IMR-90 (cell line): ENCODE measurements around the gene CCDC83. TPM values are rescaled to one million over a fixed set of nuclear protein-coding genes. Genes with fewer than 3 reads are reported as not detected.
A peak's percentile ranks its signal among the peaks of the same experiment; 100 is the strongest.

Experiments
- ATAC-seq: fragments of 200-7000 bp; cut with Tn5 transposase; 2 replicates; pipeline ENCODE4 v1.9.1; 2020; ENCODE audit warnings: low read depth, mild to moderate bottlenecking, moderate library complexity
- BruUV-seq: library from RNA; stranded (reverse); fragments of 400-500 nt; replicated peaks from 2 replicates; lab custom pipeline; 2021; lab: Mats Ljungman, UMichigan
- CTCF ChIA-PET: fragments of 300-600 bp; formaldehyde crosslinking; extraction: SDS; loops from one replicate; lab custom pipeline; 2021; ENCODE audit warnings: antibody characterized with exemption; lab: Yijun Ruan, JAX
- POLR2A ChIA-PET: fragments of 300-600 bp; sonication (Branson Sonifier 250); formaldehyde crosslinking; loops from one replicate; lab custom pipeline; 2022; ENCODE audit warnings: antibody characterized with exemption; ENCODE audit not compliant: unreplicated experiment; lab: Charles Lee
- DNase-seq: peaks from one replicate; pipeline ENCODE4 v3.0.0; 2013
- H2AFZ ChIP-seq: replicated peaks from 2 replicates; pipeline ENCODE3; 2013; ENCODE audit warnings: low read length, mild to moderate bottlenecking; ENCODE audit not compliant: poor library complexity
- H2AK5ac ChIP-seq: 2 replicates; pipeline ENCODE4 v1.6.1; 2013; ENCODE audit warnings: low read depth, low read length, inconsistent platforms
- H2AK9ac ChIP-seq: replicated peaks from 2 replicates; pipeline ENCODE3; 2013; ENCODE audit warnings: mild to moderate bottlenecking, low read depth, low read length, moderate library complexity; ENCODE audit not compliant: poor library complexity
- H2BK120ac ChIP-seq: 2 replicates; pipeline ENCODE4 v1.6.1; 2013; ENCODE audit warnings: low read depth, low read length, inconsistent platforms
- H2BK15ac ChIP-seq: 3 replicates; pipeline ENCODE4 v1.6.1; 2013; ENCODE audit warnings: low read depth, low read length, inconsistent platforms
- H2BK20ac ChIP-seq: 2 replicates; pipeline ENCODE4 v1.6.1; 2013; ENCODE audit warnings: low read depth, mild to moderate bottlenecking, inconsistent platforms, low read length, moderate library complexity
- H2BK5ac ChIP-seq: 2 replicates; pipeline ENCODE4 v1.6.1; 2013; ENCODE audit warnings: mild to moderate bottlenecking, low read depth, low read length, inconsistent platforms; ENCODE audit not compliant: poor library complexity, severe bottlenecking
- H3K14ac ChIP-seq: replicated peaks from 2 replicates; pipeline ENCODE4 v1.6.1; 2013; ENCODE audit warnings: low read depth, low read length, inconsistent platforms
- H3K18ac ChIP-seq: 2 replicates; pipeline ENCODE4 v1.6.1; 2013; ENCODE audit warnings: low read depth, low read length, control low read depth
- H3K23ac ChIP-seq: 2 replicates; pipeline ENCODE4 v1.6.1; 2013; ENCODE audit warnings: low read depth, low read length, inconsistent platforms
- H3K27ac ChIP-seq: 2 replicates; pipeline ENCODE4 v1.5.1; 2013; ENCODE audit warnings: mild to moderate bottlenecking, control low read depth, low read length; ENCODE audit not compliant: insufficient read depth
- H3K27me3 ChIP-seq: 2 replicates; pipeline ENCODE4 v1.6.1; 2013; ENCODE audit warnings: low read length; ENCODE audit not compliant: control insufficient read depth, insufficient read depth
- H3K36me3 ChIP-seq: 2 replicates; pipeline ENCODE4 v1.6.1; 2013; ENCODE audit warnings: low read length, mixed read lengths; ENCODE audit not compliant: control insufficient read depth, insufficient read depth
- H3K4ac ChIP-seq: 2 replicates; pipeline ENCODE4 v1.6.1; 2013; ENCODE audit warnings: low read depth, low read length, inconsistent platforms
- H3K4me1 ChIP-seq: 2 replicates; pipeline ENCODE4 v1.6.1; 2013; ENCODE audit warnings: low read length, mixed read lengths; ENCODE audit not compliant: control insufficient read depth, insufficient read depth
- H3K4me2 ChIP-seq: 2 replicates; pipeline ENCODE4 v1.6.1; 2013; ENCODE audit warnings: low read depth, mild to moderate bottlenecking, control low read depth, low read length, moderate library complexity
- H3K4me3 ChIP-seq: 2 replicates; pipeline ENCODE4 v1.5.1; 2013; ENCODE audit warnings: low read depth, mild to moderate bottlenecking, control low read depth, low read length, moderate library complexity; ENCODE audit not compliant: insufficient read depth
- H3K56ac ChIP-seq: 2 replicates; pipeline ENCODE4 v1.6.1; 2013; ENCODE audit warnings: low read length, inconsistent platforms; ENCODE audit not compliant: insufficient read depth; ENCODE audit errors: extremely low read depth
- H3K79me1 ChIP-seq, 2 experiments: 2 replicates each; pipeline ENCODE4 v1.6.1; 2013; ENCODE audit warnings: low read length in 2 of 2, inconsistent platforms in 1 of 2, low read depth in 1 of 2
- H3K9ac ChIP-seq: 2 replicates; pipeline ENCODE4 v1.6.1; 2013; ENCODE audit warnings: low read depth, low read length, control low read depth
- H3K9me1 ChIP-seq: 2 replicates; pipeline ENCODE4 v1.6.1; 2013; ENCODE audit warnings: low read length, inconsistent platforms; ENCODE audit not compliant: insufficient read depth
- H3K9me3 ChIP-seq: 2 replicates; pipeline ENCODE4 v1.6.1; 2013; ENCODE audit warnings: low read length; ENCODE audit not compliant: control insufficient read depth, insufficient read depth
- H4K20me1 ChIP-seq: 2 replicates; pipeline ENCODE4 v1.6.1; 2013; ENCODE audit warnings: low read length, inconsistent platforms; ENCODE audit not compliant: insufficient read depth
- H4K5ac ChIP-seq: 2 replicates; pipeline ENCODE4 v1.6.1; 2013; ENCODE audit warnings: mild to moderate bottlenecking, low read depth, low read length, control low read depth
- H4K8ac ChIP-seq, 2 experiments: 2 replicates each; pipeline ENCODE4 v1.6.1; 2013; ENCODE audit warnings: low read depth in 2 of 2, low read length in 2 of 2, control low read depth in 1 of 2, inconsistent platforms in 1 of 2
- H4K91ac ChIP-seq: 2 replicates; pipeline ENCODE4 v1.6.1; 2013; ENCODE audit warnings: low read depth, low read length, inconsistent platforms; ENCODE audit not compliant: insufficient read depth
- FOS ChIP-seq: fragments of 150-350 bp; IDR thresholded peaks from 2 replicates; pipeline ENCODE4 v1.6.1; 2016; ENCODE audit warnings: low read depth, low read length
- MXI1 ChIP-seq: IDR thresholded peaks from 2 replicates; pipeline ENCODE4 v1.6.1; 2012; ENCODE audit warnings: low read depth, mild to moderate bottlenecking, low read length, moderate library complexity, borderline replicate concordance
- POLR2A ChIP-seq: IDR thresholded peaks from 2 replicates; pipeline ENCODE4 v1.6.1; 2012; ENCODE audit warnings: mild to moderate bottlenecking, low read depth, low read length
- RAD21 ChIP-seq: IDR thresholded peaks from 2 replicates; pipeline ENCODE4 v1.6.1; 2012; ENCODE audit warnings: low read length, improper control_type of control experiment
- RFX5 ChIP-seq: IDR thresholded peaks from 2 replicates; pipeline ENCODE4 v1.8.0; 2012; ENCODE audit warnings: low read depth, mild to moderate bottlenecking, low read length, moderate library complexity
- SMC3 ChIP-seq: fragments of 150-350 bp; IDR thresholded peaks from 2 replicates; pipeline ENCODE4 v1.6.1; 2016; ENCODE audit warnings: low read depth, mild to moderate bottlenecking, antibody characterized with exemption, low read length, moderate library complexity
- WGBS, 2 experiments: methylation state at CpG; one replicate each; pipeline versions ENCODE4 v1.1.5 to v1.1.7; 2013; ENCODE audit warnings: missing lambda C conversion rate in 2 of 2; ENCODE audit not compliant: insufficient read length in 1 of 2; ENCODE audit errors: extremely low coverage in 2 of 2; 5-methylcytosine and 5-hydroxymethylcytosine counted together
- dilution Hi-C: fragments of 300-500 bp; cut with HindIII; formaldehyde crosslinking; loops from one replicate; pipeline ENCODE4 v1.14.3; 2018; ENCODE audit warnings: low sequenced_read_pairs; ENCODE audit not compliant: unreplicated experiment
- in situ Hi-C: fragments of 300-500 bp; cut with MboI; formaldehyde crosslinking; loops from 3 replicates; pipeline ENCODE4 v1.14.3; 2019; ENCODE audit warnings: low sequenced_read_pairs, inconsistent platforms, mixed read lengths
- intact Hi-C: fragments of 100-400 bp; cut with micrococcal nuclease; formaldehyde crosslinking; loops from 2 replicates; pipeline ENCODE4 v1.10.0; 2022
- polyA plus RNA-seq, 3 experiments: library from polyadenylated mRNA; depleted of rRNA; stranded (reverse); fragments of >200 nt; gene quantifications; 2 replicates each; pipeline ENCODE4 v1.2.3, GENCODE V29; 2012; ENCODE audit warnings: low replicate concordance in 1 of 3
- total RNA-seq: library from RNA; depleted of rRNA; stranded (reverse); fragments of >200 nt; gene quantifications from 2 replicates; pipeline ENCODE4 v1.2.3, GENCODE V29; 2012

The CCDC83 gene
- total and polyA plus RNA-seq, 2 of the 4 experiments (the other 2 are of a cell fraction) = not detected

GRCh38 chr11:85809191-85809590, 46.0 kb upstream of the CCDC83 start:
- Histone ChIP-seq H3K9me1 (peaks cover 14% of the 10 kb centered on the region), H4K5ac (no peak overlapping the region), H3K56ac (no peak overlapping the region), H2BK5ac (no peak overlapping the region), H2AK9ac (no peak overlapping the region), H3K4me3 (peak overlapping the region; percentile 75; the same call in 1 of the 2 replicates), H4K91ac (no peak overlapping the region), H3K27ac (no peak overlapping the region), H3K9ac (peak overlapping the region; percentile 17; the same call in 1 of the 2 replicates), H3K4me2 (peak overlapping the region; percentile 98), H3K23ac (peak overlapping the region; percentile 71; the same call in 1 of the 2 replicates), H3K18ac (no peak overlapping the region), H3K79me1 (peaks cover 22 to 42% of the 10 kb centered on the region in 2 experiments), H2BK20ac (0 out of 2 replicates have a peak overlapping the region, but pooled peaks have one; percentile 32), H3K4me1 (peaks cover 10% of the 10 kb centered on the region), H2AFZ (no peak overlapping the region), H2BK15ac (peak overlapping the region; percentile 40; the same call in 1 of the 3 replicates), H3K9me3 (no peaks in the 10 kb centered on the region), H3K36me3 (no peaks in the 10 kb centered on the region), H3K4ac (no peak overlapping the region), H3K27me3 (no peaks in the 10 kb centered on the region), H2AK5ac (no peak overlapping the region), H2BK120ac (peak overlapping the region; percentile 8; the same call in 1 of the 2 replicates), H4K8ac (no peak overlapping the region), H4K20me1 (no peaks in the 10 kb centered on the region), H3K14ac (0 out of 2 replicates have a peak overlapping the region, but pooled peaks have one; percentile 23)
- no CpG with 5 or more reads among the region's 4 CpGs for WGBS, 2 experiments
- BruUV-seq = no TSS peak
- ChIA-PET CTCF (interaction anchor here (0.5 to 2.4 kb wide), 8 partner anchors 12 to 114 kb away, joined by 3 to 17 read pairs (median 4); no protein-coding TSS in a partner anchor), POLR2A (no interaction called here)
- no peak for DNase-seq
- no peak for TF ChIP-seq RAD21
- no peak for TF ChIP-seq POLR2A
- no peak for TF ChIP-seq FOS
- TF ChIP-seq SMC3 = no peak
- TF ChIP-seq RFX5 = no peak
- TF ChIP-seq MXI1 = no peak
- intact Hi-C loops (no loop called here), in situ Hi-C loops (no loop called here), dilution Hi-C loops (no loop called here)
- ATAC-seq = no peak
